B cell (primary cell): ENCODE results near the gene USP34. TPM values are rescaled to one million over a fixed set of nuclear protein-coding genes. Genes with fewer than 3 reads are reported as not detected.

Experiments used
- ATAC-seq: fragments of 200-7000 bp; cut with Tn5 transposase; one replicate; pipeline ENCODE4 v1.10.0; 2021; ENCODE audit warnings: low read depth, mild to moderate bottlenecking, moderate number of reproducible peaks, moderate library complexity
- CTCF ChIA-PET: fragments of 350-600 bp; sonication (Branson Sonifier 250); formaldehyde crosslinking; loops from one replicate; lab custom pipeline; 2021; ENCODE audit warnings: antibody characterized with exemption, inconsistent platforms; lab: Charles Lee
- POLR2A ChIA-PET: fragments of 350-600 bp; sonication (Branson Sonifier 250); formaldehyde crosslinking; loops from one replicate; lab custom pipeline; 2021; ENCODE audit warnings: antibody characterized with exemption; lab: Charles Lee
- DNase-seq: peaks from one replicate; pipeline ENCODE4 v3.0.0; 2013
- H2AFZ ChIP-seq: 2 replicates; pipeline ENCODE4 v1.6.1; 2012; ENCODE audit warnings: mild to moderate bottlenecking, low read depth, low read length; ENCODE audit not compliant: insufficient read depth, poor library complexity, severe bottlenecking
- H3K27ac ChIP-seq, 2 donors: 1 replicate in 1 of 2; 2 replicates in 1 of 2; pipeline ENCODE4 v1.5.1; 2012 to 2013; ENCODE audit warnings: low read length in 2 of 2, mild to moderate bottlenecking in 2 of 2, moderate library complexity in 1 of 2
- H3K27me3 ChIP-seq, 4 experiments: fragments of 200-600 bp in 1 of 4; sonication (generic) in 1 of 4; replicated peaks in 1 of 4; 1 replicate in 2 of 4; 2 replicates in 2 of 4; pipeline versions ENCODE4 v1.6.1 to v1.7.0; 2013 to 2016; ENCODE audit warnings: low read length in 3 of 4, mild to moderate bottlenecking in 2 of 4, mixed read lengths in 1 of 4, moderate library complexity in 1 of 4; ENCODE audit not compliant: insufficient read depth in 4 of 4, control insufficient read depth in 3 of 4; ENCODE audit errors: control extremely low read depth in 1 of 4
- H3K36me3 ChIP-seq, 2 experiments: replicated peaks in 1 of 2; 1 replicate in 1 of 2; 2 replicates in 1 of 2; pipeline versions ENCODE4 v1.6.1 to v1.7.1; 2013; ENCODE audit warnings: low read length in 1 of 2; ENCODE audit not compliant: insufficient read depth in 2 of 2, control insufficient read depth in 1 of 2; ENCODE audit errors: control extremely low read depth in 1 of 2, extremely low read depth in 1 of 2
- H3K4me1 ChIP-seq, 2 donors: fragments of 200-600 bp in 1 of 2; sonication (generic) in 1 of 2; 1 replicate in 1 of 2; 2 replicates in 1 of 2; pipeline versions ENCODE4 v1.5.1 to v1.6.1; 2013 to 2017; ENCODE audit warnings: low read length in 2 of 2; ENCODE audit not compliant: control insufficient read depth in 2 of 2, insufficient read depth in 2 of 2
- H3K4me2 ChIP-seq: replicated peaks from 2 replicates; pipeline ENCODE3; 2012; ENCODE audit warnings: mild to moderate bottlenecking, low read depth, low read length; ENCODE audit not compliant: poor library complexity, severe bottlenecking
- H3K4me3 ChIP-seq, 5 experiments: fragments of 200-600 bp in 1 of 5; sonication (generic) in 1 of 5; 1 replicate in 3 of 5; 2 replicates in 2 of 5; pipeline versions ENCODE4 v1.5.1 to v1.7.0; 2011 to 2016; ENCODE audit warnings: low read length in 4 of 5, mild to moderate bottlenecking in 4 of 5, low read depth in 2 of 5, control low read depth in 1 of 5, moderate library complexity in 1 of 5; ENCODE audit not compliant: insufficient read depth in 1 of 5; ENCODE audit errors: control extremely low read depth in 1 of 5, extremely low read depth in 1 of 5
- H3K79me2 ChIP-seq: fragments of 200-600 bp; sonication (generic); one replicate; pipeline ENCODE4 v1.6.0; 2016; ENCODE audit warnings: low read length; ENCODE audit not compliant: control insufficient read depth, insufficient read depth
- H3K9ac ChIP-seq: fragments of 200-600 bp; sonication (generic); 2 replicates; pipeline ENCODE4 v1.6.1; 2017; ENCODE audit warnings: mild to moderate bottlenecking, low read length, moderate library complexity
- H3K9me3 ChIP-seq, 3 donors: one replicate each; pipeline versions ENCODE4 v1.6.1 to v1.7.1; 2013; ENCODE audit warnings: low read length in 2 of 3; ENCODE audit not compliant: control insufficient read depth in 2 of 3, insufficient read depth in 1 of 3; ENCODE audit errors: control extremely low read depth in 1 of 3
- H4K20me1 ChIP-seq: 2 replicates; pipeline ENCODE4 v1.6.0; 2012; ENCODE audit warnings: mild to moderate bottlenecking, low read length; ENCODE audit not compliant: insufficient read depth, control insufficient read depth, poor library complexity, severe bottlenecking
- H3K27ac Mint-ChIP-seq: one replicate; pipeline ENCODE4 v1.8.0; 2021; ENCODE audit warnings: mixed read lengths
- H3K27me3 Mint-ChIP-seq: one replicate; pipeline ENCODE4 v1.8.0; 2021; ENCODE audit warnings: mixed read lengths
- H3K4me1 Mint-ChIP-seq: one replicate; pipeline ENCODE4 v1.8.0; 2021; ENCODE audit warnings: mixed read lengths
- H3K4me3 Mint-ChIP-seq: one replicate; pipeline ENCODE4 v1.8.0; 2021; ENCODE audit warnings: mixed read lengths
- H3K9me3 Mint-ChIP-seq: one replicate; pipeline ENCODE4 v1.8.0; 2022; ENCODE audit warnings: mixed read lengths; ENCODE audit not compliant: insufficient read depth
- EZH2 ChIP-seq: IDR thresholded peaks from 2 replicates; pipeline ENCODE4 v1.6.1; 2012; ENCODE audit warnings: borderline replicate concordance, low read depth, mild to moderate bottlenecking, moderate library complexity, low read length; ENCODE audit not compliant: insufficient read depth, poor library complexity, severe bottlenecking
- WGBS: methylation state at CpG from one replicate; pipeline ENCODE4 v1.1.5; 2013; ENCODE audit warnings: missing lambda C conversion rate; ENCODE audit not compliant: insufficient coverage; 5-methylcytosine and 5-hydroxymethylcytosine counted together
- intact Hi-C: fragments of 100-400 bp; cut with micrococcal nuclease; formaldehyde crosslinking; loops from one replicate; pipeline ENCODE4 v1.10.0; 2022
- polyA plus RNA-seq: library from polyadenylated mRNA; depleted of rRNA; stranded (reverse); fragments of >200 nt; gene quantifications from 2 replicates; pipeline ENCODE4 v1.2.3, GENCODE V29; 2012
- total RNA-seq, 2 donors: library from RNA; stranded (reverse); fragments of 120-200 nt in 1 of 2; gene quantifications; 1 replicate in 1 of 2; 2 replicates in 1 of 2; pipeline versions ENCODE4 v1.2.3 to v1.2.4, GENCODE V29; 2013 to 2022
- TF ChIP-seq, protein P1 (sequence below): fragments of 200-600 bp; IDR thresholded peaks from one replicate; pipeline ENCODE4 v1.8.0; 2022; ENCODE audit warnings: antibody characterized with exemption, mild to moderate bottlenecking

The USP34 gene
- total and polyA plus RNA-seq, 2 donors (not counting 1 experiment from before 2014, with no cell fraction given), result 70.3 to 311 TPM

DNA sequence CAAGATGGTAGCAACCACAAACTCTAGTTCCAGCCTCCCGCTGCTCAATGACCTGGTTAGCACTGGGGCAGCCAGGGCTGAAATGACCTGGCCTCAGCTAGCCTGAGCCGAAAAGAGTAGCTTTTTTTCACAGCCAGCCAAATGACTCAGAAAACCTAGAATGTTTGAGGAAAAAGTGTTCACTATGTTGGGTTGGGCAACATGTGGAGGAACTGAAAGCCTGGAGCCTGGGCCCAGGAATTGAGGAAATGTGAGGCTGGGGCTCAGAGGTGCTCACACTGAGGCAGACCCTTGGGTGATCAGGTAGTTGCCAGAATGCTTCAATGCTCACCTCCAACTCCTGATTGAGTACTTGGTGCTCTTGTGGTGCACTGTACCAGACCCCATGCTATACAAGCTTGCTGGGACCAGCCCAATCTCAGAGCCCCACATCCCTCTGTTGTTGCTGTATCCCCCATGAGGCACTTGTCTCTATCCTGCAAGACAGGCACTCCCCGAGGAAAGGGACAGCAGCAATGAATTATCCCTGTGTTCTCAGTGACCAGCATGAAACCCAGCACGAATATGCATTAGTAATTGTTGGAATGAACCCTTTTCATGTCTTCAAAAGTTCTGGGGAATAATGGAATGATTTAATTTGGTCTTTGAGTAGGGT lies 116.2 kb downstream of the USP34 start:
- no peak overlapping the region for H2AFZ ChIP-seq
- ChIA-PET CTCF (no interaction called here), POLR2A (no interaction called here)
- H3K4me3 ChIP-seq, result no peak overlapping the region
- H3K27ac ChIP-seq, result no peak overlapping the region
- H4K20me1 ChIP-seq, result peaks cover 9% of the 10 kb centered on the region
- H3K79me2 ChIP-seq, result peaks cover 64% of the 10 kb centered on the region
- ATAC-seq (no peak), DNase-seq (no peak)
- Mint-ChIP-seq H3K4me3 (no peak overlapping the region), H3K27ac (no peak overlapping the region), H3K4me1 (peaks cover 21% of the 10 kb centered on the region), H3K9me3 (no peaks in the 10 kb centered on the region), H3K27me3 (no peaks in the 10 kb centered on the region)
- no peaks in the 10 kb centered on the region for H3K4me1 ChIP-seq
- peaks cover 6 to 26% of the 10 kb centered on the region in 2 experiments for H3K36me3 ChIP-seq
- WGBS, result 96% methylated on average over 4 of the region's 4 CpGs
- H3K9ac ChIP-seq, result no peak overlapping the region
- no peak for TF ChIP-seq EZH2
- TF ChIP-seq, protein P1, sequence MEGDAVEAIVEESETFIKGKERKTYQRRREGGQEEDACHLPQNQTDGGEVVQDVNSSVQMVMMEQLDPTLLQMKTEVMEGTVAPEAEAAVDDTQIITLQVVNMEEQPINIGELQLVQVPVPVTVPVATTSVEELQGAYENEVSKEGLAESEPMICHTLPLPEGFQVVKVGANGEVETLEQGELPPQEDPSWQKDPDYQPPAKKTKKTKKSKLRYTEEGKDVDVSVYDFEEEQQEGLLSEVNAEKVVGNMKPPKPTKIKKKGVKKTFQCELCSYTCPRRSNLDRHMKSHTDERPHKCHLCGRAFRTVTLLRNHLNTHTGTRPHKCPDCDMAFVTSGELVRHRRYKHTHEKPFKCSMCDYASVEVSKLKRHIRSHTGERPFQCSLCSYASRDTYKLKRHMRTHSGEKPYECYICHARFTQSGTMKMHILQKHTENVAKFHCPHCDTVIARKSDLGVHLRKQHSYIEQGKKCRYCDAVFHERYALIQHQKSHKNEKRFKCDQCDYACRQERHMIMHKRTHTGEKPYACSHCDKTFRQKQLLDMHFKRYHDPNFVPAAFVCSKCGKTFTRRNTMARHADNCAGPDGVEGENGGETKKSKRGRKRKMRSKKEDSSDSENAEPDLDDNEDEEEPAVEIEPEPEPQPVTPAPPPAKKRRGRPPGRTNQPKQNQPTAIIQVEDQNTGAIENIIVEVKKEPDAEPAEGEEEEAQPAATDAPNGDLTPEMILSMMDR, result no peak
- no peaks in the 10 kb centered on the region for H3K27me3 ChIP-seq
- intact Hi-C loops, result no loop called here
- peaks cover 5 to 7% (median 7%) of the 10 kb centered on the region in 3 donors for H3K9me3 ChIP-seq
- H3K4me2 ChIP-seq, result no peak overlapping the region

DNA sequence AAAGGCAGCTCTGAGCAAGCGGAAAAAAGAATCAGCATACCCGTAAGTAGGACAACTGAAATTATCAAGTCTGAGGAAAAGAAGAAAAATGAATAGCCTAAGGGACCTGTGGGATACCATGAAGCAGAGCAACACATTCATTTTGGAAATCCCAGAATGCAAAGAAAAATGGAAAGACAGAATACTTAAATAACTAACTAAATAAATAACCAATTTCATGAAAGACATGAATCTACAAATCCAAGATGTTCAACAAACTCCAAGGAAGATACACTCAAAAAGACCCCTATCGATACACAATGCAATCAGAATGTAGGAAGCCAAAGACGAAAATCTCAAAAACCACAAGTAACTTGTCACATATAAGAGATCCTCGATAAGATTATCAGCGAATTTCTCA lies 117.0 kb downstream of the USP34 start:
- Histone ChIP-seq H2AFZ (no peak overlapping the region), H3K27me3 (no peaks in the 10 kb centered on the region), H3K36me3 (peaks cover 10 to 32% of the 10 kb centered on the region in 2 experiments), H3K27ac (no peak overlapping the region), H3K4me3 (no peak overlapping the region), H4K20me1 (peaks cover 5% of the 10 kb centered on the region), H3K9ac (no peak overlapping the region), H3K4me1 (no peaks in the 10 kb centered on the region), H3K9me3 (peaks cover 5 to 7% (median 7%) of the 10 kb centered on the region in 3 donors), H3K4me2 (no peak overlapping the region), H3K79me2 (peaks cover 57% of the 10 kb centered on the region)
- ChIA-PET POLR2A (no interaction called here), CTCF (no interaction called here)
- Mint-ChIP-seq H3K27me3 (no peaks in the 10 kb centered on the region), H3K4me3 (no peak overlapping the region), H3K27ac (no peak overlapping the region), H3K4me1 (peaks cover 17% of the 10 kb centered on the region), H3K9me3 (no peaks in the 10 kb centered on the region)
- DNase-seq (no peak), ATAC-seq (no peak)
- WGBS, result 100% methylated on average over 1 of the region's 6 CpGs
- intact Hi-C loops, result no loop called here
- TF ChIP-seq EZH2, result no peak
- TF ChIP-seq, protein P1, result no peak
